ENCODE measurements around the gene SLC39A8.
"Not testable (repeated sequence)": the region's sequence is repeated elsewhere in the genome, so short reads cannot be mapped to it uniquely, and the experiment has no call there.

SLC39A8 gene

GRCh38 chr4:102299354-102300107, 45.8 kb downstream of the SLC39A8 start:
- peak; percentile 2 for DNase-seq (ENCODE audit: low read depth)

GRCh38 chr4:102298716-102299115, 46.6 kb downstream of the SLC39A8 start:
- no peak for DNase-seq (ENCODE audit: low read depth)

- DNase-seq (ENCODE audit: low read depth): no peak
These were observed 50.0 kb downstream of the SLC39A8 start for GRCh38 chr4:102295153-102295862.

GRCh38 chr4:102288497-102288896, 56.8 kb downstream of the SLC39A8 start:
- DNase-seq (ENCODE audit: low read depth): no peak

- DNase-seq (ENCODE audit: low read depth): no peak
These were observed 59.5 kb downstream of the SLC39A8 start for GRCh38 chr4:102285831-102286230.

GRCh38 chr4:102281171-102281839, 64.0 kb downstream of the SLC39A8 start:
- no peak for DNase-seq (ENCODE audit: low read depth)

- not testable (repeated sequence) for DNase-seq (ENCODE audit: low read depth)
These were observed 72.0 kb downstream of the SLC39A8 start for GRCh38 chr4:102273317-102273716.

- DNase-seq (ENCODE audit: low read depth): no peak
These were observed 73.0 kb downstream of the SLC39A8 start for GRCh38 chr4:102272318-102272717.

- no peak for DNase-seq (ENCODE audit: low read depth)
These were observed 76.9 kb downstream of the SLC39A8 start for GRCh38 chr4:102268355-102268754.

GRCh38 chr4:102263024-102263787, 82.1 kb downstream of the SLC39A8 start:
- no peak for DNase-seq (ENCODE audit: low read depth)

- DNase-seq (ENCODE audit: low read depth): no peak
These were observed 85.6 kb downstream of the SLC39A8 start for GRCh38 chr4:102259702-102260101.

GRCh38 chr4:102259081-102259480, 86.2 kb downstream of the SLC39A8 start:
- DNase-seq (ENCODE audit: low read depth): no peak

GRCh38 chr4:102256321-102256720, 89.0 kb downstream of the SLC39A8 start:
- DNase-seq (ENCODE audit: low read depth): no peak

GRCh38 chr4:102253860-102254259, 91.4 kb downstream of the SLC39A8 start:
- DNase-seq (ENCODE audit: low read depth): no peak

GRCh38 chr4:102252171-102252570, 93.1 kb downstream of the SLC39A8 start:
- DNase-seq (ENCODE audit: low read depth): no peak

GRCh38 chr4:102250341-102250740, 94.9 kb downstream of the SLC39A8 start:
- DNase-seq (ENCODE audit: low read depth): no peak

GRCh38 chr4:102247041-102247440, 98.2 kb downstream of the SLC39A8 start:
- no peak for DNase-seq (ENCODE audit: low read depth)

GRCh38 chr4:102246416-102246815, 98.9 kb downstream of the SLC39A8 start:
- no peak for DNase-seq (ENCODE audit: low read depth)

- no peak for DNase-seq (ENCODE audit: low read depth)
These were observed 100.3 kb downstream of the SLC39A8 start for GRCh38 chr4:102244878-102245535.

GRCh38 chr4:102243296-102243695, 102.0 kb downstream of the SLC39A8 start:
- not testable (repeated sequence) for DNase-seq (ENCODE audit: low read depth)

GRCh38 chr4:102234243-102234838, 110.9 kb downstream of the SLC39A8 start:
- DNase-seq (ENCODE audit: low read depth): no peak

All from stimulated activated CD4-positive, alpha-beta T cell treated with anti-CD3 and anti-CD28 coated beads, Interleukin-2, amount 100 ng/mL, for 4 hours (primary cell).